ENCODE data around the gene CACNA1I. TPM values are rescaled to one million over a fixed set of nuclear protein-coding genes. Genes with fewer than 3 reads are reported as not detected.

The CACNA1I gene
- total RNA-seq, 1 donor from 2014 or later, result 0.32 TPM

DNA sequence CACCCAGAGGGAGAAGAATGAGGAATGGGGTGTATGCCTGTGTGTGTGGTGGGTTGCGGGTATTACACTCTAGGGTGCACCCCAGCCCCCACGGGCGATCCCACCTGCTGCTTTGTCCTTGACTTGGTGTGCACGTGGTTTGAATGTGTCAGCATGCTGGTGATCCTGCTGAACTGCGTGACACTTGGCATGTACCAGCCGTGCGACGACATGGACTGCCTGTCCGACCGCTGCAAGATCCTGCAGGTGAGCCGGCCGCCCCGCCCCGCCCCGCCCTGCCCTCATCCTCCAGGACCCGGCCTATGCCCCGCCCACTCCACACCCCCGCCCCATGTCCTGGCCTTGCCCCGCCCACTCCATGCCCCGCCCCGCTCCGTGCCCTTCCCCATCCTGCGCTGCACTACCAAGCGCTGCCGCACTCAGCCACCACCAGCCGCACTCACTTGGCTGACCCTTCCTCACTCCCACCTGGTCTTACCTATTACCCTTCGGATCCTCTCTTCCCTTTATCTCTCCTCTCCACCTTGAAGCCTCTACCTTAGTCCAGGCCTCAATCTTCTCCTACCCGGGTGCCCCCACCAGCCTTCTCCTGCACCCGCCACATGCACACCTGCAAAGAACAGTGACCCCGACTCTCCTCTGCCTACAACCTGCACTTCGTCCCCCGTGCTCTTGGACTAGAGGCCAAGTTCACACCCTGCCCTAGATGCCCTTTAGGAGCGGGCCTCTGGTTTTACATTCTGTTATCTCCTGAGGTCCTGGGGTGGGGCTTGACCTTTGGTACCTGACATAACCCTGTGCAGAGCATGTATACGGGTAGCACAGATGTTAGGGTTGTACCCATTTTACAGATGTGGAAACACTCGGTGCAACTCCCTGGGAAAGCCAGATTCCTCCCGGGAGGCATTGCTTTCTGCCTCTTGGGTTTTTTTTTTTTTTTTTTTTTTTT, 27.7 kb downstream of the CACNA1I start:
- Histone ChIP-seq H3K9me3 (no peaks in the 10 kb centered on the region), H3K36me3 (no peaks in the 10 kb centered on the region), H3K4me3 (no peak overlapping the region), H3K4me1 (no peaks in the 10 kb centered on the region), H3K27me3 (peaks cover 43% of the 10 kb centered on the region), H3K27ac (no peak overlapping the region)
- peak; percentile 87 for ATAC-seq
- TF ChIP-seq, protein P1, sequence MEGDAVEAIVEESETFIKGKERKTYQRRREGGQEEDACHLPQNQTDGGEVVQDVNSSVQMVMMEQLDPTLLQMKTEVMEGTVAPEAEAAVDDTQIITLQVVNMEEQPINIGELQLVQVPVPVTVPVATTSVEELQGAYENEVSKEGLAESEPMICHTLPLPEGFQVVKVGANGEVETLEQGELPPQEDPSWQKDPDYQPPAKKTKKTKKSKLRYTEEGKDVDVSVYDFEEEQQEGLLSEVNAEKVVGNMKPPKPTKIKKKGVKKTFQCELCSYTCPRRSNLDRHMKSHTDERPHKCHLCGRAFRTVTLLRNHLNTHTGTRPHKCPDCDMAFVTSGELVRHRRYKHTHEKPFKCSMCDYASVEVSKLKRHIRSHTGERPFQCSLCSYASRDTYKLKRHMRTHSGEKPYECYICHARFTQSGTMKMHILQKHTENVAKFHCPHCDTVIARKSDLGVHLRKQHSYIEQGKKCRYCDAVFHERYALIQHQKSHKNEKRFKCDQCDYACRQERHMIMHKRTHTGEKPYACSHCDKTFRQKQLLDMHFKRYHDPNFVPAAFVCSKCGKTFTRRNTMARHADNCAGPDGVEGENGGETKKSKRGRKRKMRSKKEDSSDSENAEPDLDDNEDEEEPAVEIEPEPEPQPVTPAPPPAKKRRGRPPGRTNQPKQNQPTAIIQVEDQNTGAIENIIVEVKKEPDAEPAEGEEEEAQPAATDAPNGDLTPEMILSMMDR (IDR thresholded peaks at IDR 0.05), result no peak
- intact Hi-C loops (cut with DNase I), result no loop called here
- peak; percentile 83 for DNase-seq

- Histone ChIP-seq H3K4me3 (no peak overlapping the region), H3K4me1 (no peaks in the 10 kb centered on the region), H3K9me3 (no peaks in the 10 kb centered on the region), H3K27ac (no peak overlapping the region), H3K27me3 (peaks cover 46% of the 10 kb centered on the region), H3K36me3 (no peaks in the 10 kb centered on the region)
- ATAC-seq (no peak), DNase-seq (no peak)
- TF ChIP-seq, protein P1 (IDR thresholded peaks at IDR 0.05), result no peak
- intact Hi-C loops (cut with DNase I), result no loop called here
Observed at GRCh38 chr22:39600491-39601179, 30.1 kb downstream of the CACNA1I start.

DNA sequence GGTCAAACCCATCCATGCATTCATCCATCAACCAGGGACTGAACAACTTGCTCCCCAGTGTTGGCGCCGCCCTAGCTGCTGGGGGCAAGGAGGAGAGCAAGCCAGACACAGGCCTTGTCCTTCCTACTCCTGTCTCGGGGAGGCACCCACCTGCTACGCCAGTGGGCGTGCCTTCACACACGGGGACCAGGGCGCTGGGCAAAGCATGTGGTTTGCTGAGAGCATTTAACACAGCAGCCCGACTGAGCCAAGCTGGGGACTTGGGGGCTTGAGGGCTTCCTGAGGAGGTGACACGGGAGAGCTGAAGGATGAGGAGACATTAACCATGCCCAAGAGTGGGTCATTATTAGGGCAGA, 30.6 kb downstream of the CACNA1I start:
- no peak for DNase-seq

GRCh38 chr22:39603345-39603744, 32.8 kb downstream of the CACNA1I start:
- TF ChIP-seq, protein P1 (IDR thresholded peaks at IDR 0.05), result no peak
- ATAC-seq (no peak), DNase-seq (no peak)
- H3K9me3 ChIP-seq, result no peaks in the 10 kb centered on the region
- H3K36me3 ChIP-seq, result no peaks in the 10 kb centered on the region
- intact Hi-C loops (cut with DNase I), result no loop called here
- no peaks in the 10 kb centered on the region for H3K4me1 ChIP-seq
- H3K4me3 ChIP-seq, result no peak overlapping the region
- no peak overlapping the region for H3K27ac ChIP-seq
- H3K27me3 ChIP-seq, result peaks cover 43% of the 10 kb centered on the region

More for the DNA sequence above, 30.6 kb downstream of the CACNA1I start:
- H3K36me3 ChIP-seq, result no peaks in the 10 kb centered on the region
- TF ChIP-seq, protein P1 (IDR thresholded peaks at IDR 0.05), result no peak
- intact Hi-C loops (cut with DNase I), result no loop called here
- H3K27me3 ChIP-seq, result peaks cover 46% of the 10 kb centered on the region
- H3K4me1 ChIP-seq, result no peaks in the 10 kb centered on the region
- ATAC-seq, result no peak
- H3K27ac ChIP-seq, result no peak overlapping the region
- no peaks in the 10 kb centered on the region for H3K9me3 ChIP-seq
- no peak overlapping the region for H3K4me3 ChIP-seq

DNA sequence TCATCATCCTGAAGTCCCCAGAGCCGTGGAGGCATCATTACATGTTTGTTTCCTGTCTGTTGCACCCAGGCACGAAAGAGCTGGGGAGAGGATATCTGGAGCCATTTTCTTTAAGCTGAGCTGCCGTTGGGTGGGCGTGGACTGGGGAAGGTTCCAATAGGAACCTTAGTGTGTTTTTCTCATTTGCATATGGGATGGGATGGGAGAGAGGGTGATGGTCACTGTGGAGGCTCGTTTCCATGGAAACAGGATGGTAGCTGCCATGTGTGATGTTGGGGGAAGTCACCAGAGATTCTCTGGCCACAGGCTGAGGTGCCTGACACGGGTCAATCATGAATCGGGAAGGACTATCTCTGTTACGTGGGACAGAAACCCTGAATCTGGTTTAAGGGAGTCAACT, 39.7 kb downstream of the CACNA1I start:
- no peaks in the 10 kb centered on the region for H3K4me1 ChIP-seq
- TF ChIP-seq, protein P1 (IDR thresholded peaks at IDR 0.05), result no peak
- no peaks in the 10 kb centered on the region for H3K9me3 ChIP-seq
- no peaks in the 10 kb centered on the region for H3K36me3 ChIP-seq
- ATAC-seq (no peak), DNase-seq (no peak)
- no peak overlapping the region for H3K27ac ChIP-seq
- intact Hi-C loops (cut with DNase I), result no loop called here
- no peak overlapping the region for H3K4me3 ChIP-seq
- H3K27me3 ChIP-seq, result peaks cover 26% of the 10 kb centered on the region
